IPS-18a (cell line): ENCODE data around the gene SLC6A20.
A peak's percentile ranks its signal among the peaks of the same experiment; 100 is the strongest.

ENCODE experiments used
- H3K27ac ChIP-seq: one replicate; pipeline ENCODE4 v1.5.1; 2013; ENCODE audit warnings: low read length
- H3K27me3 ChIP-seq: one replicate; pipeline ENCODE4 v1.6.1; 2013; ENCODE audit warnings: mild to moderate bottlenecking, low read length; ENCODE audit not compliant: control insufficient read depth, insufficient read depth
- H3K36me3 ChIP-seq: one replicate; pipeline ENCODE4 v1.6.1; 2013; ENCODE audit warnings: low read depth, low read length; ENCODE audit not compliant: control insufficient read depth
- H3K4me1 ChIP-seq: one replicate; pipeline ENCODE4 v1.6.1; 2013; ENCODE audit warnings: low read depth, low read length; ENCODE audit not compliant: control insufficient read depth
- H3K4me3 ChIP-seq: one replicate; pipeline ENCODE4 v1.5.1; 2013; ENCODE audit warnings: low read length
- H3K9ac ChIP-seq: one replicate; pipeline ENCODE4 v1.6.1; 2013; ENCODE audit warnings: mild to moderate bottlenecking, low read length, moderate library complexity
- H3K9me3 ChIP-seq: one replicate; pipeline ENCODE4 v1.6.1; 2013; ENCODE audit warnings: low read depth, low read length; ENCODE audit not compliant: control insufficient read depth

The SLC6A20 gene

DNA sequence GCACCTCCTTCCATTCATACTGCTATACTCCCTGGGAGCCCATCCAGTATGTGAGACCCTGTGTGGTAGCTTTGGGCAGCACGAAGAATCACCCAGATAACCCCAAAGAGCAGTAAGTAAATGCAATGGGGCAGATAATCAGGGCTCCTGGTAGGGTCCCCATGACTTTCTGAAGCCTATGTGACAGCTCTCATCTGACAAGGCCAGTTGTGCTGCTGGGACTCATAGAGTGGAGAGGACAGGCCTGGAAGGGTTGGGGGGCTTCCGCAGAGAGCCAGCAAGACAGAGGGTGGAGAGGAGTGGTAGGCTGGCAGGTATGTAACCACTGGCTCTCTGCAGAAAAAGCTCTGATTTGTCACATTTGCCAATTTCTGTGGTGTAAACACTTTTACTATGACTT lies 3.2 kb upstream of the SLC6A20 start:
- H3K36me3 ChIP-seq: no peaks in the 10 kb centered on the region
- H3K27ac ChIP-seq: no peak overlapping the region
- H3K27me3 ChIP-seq: peaks cover 44% of the 10 kb centered on the region
- H3K4me3 ChIP-seq: no peak overlapping the region
- no peak overlapping the region for H3K9ac ChIP-seq
- no peaks in the 10 kb centered on the region for H3K9me3 ChIP-seq
- peaks cover 2% of the 10 kb centered on the region for H3K4me1 ChIP-seq

- Histone ChIP-seq H3K9ac (no peak overlapping the region), H3K36me3 (no peaks in the 10 kb centered on the region), H3K4me3 (no peak overlapping the region), H3K9me3 (no peaks in the 10 kb centered on the region), H3K27ac (no peak overlapping the region), H3K27me3 (peaks cover 57% of the 10 kb centered on the region), H3K4me1 (peaks cover 2% of the 10 kb centered on the region)
Observed at GRCh38 chr3:45798034-45798433, 1.7 kb upstream of the SLC6A20 start.

- Histone ChIP-seq H3K4me1 (peaks cover 2% of the 10 kb centered on the region), H3K27me3 (peaks cover 63% of the 10 kb centered on the region), H3K9me3 (no peaks in the 10 kb centered on the region), H3K4me3 (peak overlapping the region; percentile 55), H3K36me3 (no peaks in the 10 kb centered on the region), H3K27ac (no peak overlapping the region), H3K9ac (no peak overlapping the region)
Observed at GRCh38 chr3:45796902-45797637, 734 bp upstream of the SLC6A20 start.

- H3K27ac ChIP-seq: no peak overlapping the region
- H3K36me3 ChIP-seq: no peaks in the 10 kb centered on the region
- H3K9me3 ChIP-seq: no peaks in the 10 kb centered on the region
- H3K4me1 ChIP-seq: peaks cover 2% of the 10 kb centered on the region
- H3K4me3 ChIP-seq: peak overlapping the region; percentile 55
- H3K27me3 ChIP-seq: peaks cover 63% of the 10 kb centered on the region
- H3K9ac ChIP-seq: no peak overlapping the region
Observed at GRCh38 chr3:45795509-45795881, 841 bp downstream of the SLC6A20 start.

GRCh38 chr3:45794660-45795059 lies 1.7 kb downstream of the SLC6A20 start:
- H3K4me1 ChIP-seq: peaks cover 2% of the 10 kb centered on the region
- H3K27me3 ChIP-seq: peaks cover 63% of the 10 kb centered on the region
- no peaks in the 10 kb centered on the region for H3K9me3 ChIP-seq
- H3K9ac ChIP-seq: no peak overlapping the region
- H3K4me3 ChIP-seq: no peak overlapping the region
- H3K27ac ChIP-seq: no peak overlapping the region
- no peaks in the 10 kb centered on the region for H3K36me3 ChIP-seq

DNA sequence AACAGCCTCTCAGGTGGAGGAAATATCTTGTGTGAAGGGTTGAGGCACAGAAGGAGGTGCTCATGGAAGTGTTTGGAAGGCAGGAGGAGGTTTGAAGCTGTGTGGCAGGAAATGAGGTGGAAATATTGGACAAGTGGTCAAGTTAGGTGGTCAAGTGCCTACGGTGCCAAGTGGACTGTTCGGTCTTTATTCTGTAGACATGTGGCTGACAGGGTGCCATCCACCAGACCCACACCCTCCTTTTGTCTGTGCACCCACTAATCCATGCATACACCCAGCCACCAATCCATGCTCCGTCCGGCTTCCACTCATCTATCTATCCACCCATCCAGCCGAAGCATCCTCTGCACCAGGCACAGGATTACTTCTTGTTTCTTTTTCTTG lies 2.2 kb downstream of the SLC6A20 start:
- Histone ChIP-seq H3K9ac (no peak overlapping the region), H3K9me3 (no peaks in the 10 kb centered on the region), H3K27ac (no peak overlapping the region), H3K4me1 (peaks cover 2% of the 10 kb centered on the region), H3K4me3 (no peak overlapping the region), H3K27me3 (peaks cover 63% of the 10 kb centered on the region), H3K36me3 (no peaks in the 10 kb centered on the region)

DNA sequence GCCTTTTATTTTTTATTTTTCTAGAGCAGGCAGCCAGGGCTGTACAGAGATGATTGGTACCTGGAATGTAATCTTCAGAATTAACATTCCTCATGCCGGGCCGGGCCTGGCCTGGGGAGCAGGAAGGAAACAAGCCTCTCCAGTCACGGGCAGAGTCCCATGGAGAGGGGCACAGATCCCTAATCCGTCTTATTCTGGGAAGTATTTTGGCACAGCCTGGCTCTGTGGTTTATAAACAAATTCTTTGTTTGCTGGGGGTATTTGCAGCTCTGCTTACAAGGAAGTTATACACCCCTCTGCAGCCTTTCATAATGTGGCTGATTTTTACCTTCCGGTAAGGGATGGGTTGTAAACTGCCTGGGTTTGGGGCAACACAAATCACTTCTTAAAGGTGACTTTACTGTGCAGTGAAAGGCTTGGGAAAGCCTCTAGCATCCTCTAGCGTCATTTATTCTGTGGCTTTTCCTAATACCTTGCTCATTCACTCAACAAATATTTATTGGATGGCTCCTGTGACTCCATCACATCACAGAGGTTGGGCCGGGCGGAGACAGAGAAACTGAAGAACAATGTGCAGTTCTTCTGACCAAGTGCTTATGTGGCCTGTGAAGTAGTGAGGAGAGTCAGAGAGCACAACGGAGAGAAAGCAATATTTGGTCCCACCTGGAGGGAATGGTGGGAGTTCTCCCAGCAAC lies 2.7 kb downstream of the SLC6A20 start:
- H3K9ac ChIP-seq: no peak overlapping the region
- H3K27ac ChIP-seq: no peak overlapping the region
- peaks cover 2% of the 10 kb centered on the region for H3K4me1 ChIP-seq
- H3K27me3 ChIP-seq: peaks cover 59% of the 10 kb centered on the region
- H3K36me3 ChIP-seq: no peaks in the 10 kb centered on the region
- no peaks in the 10 kb centered on the region for H3K9me3 ChIP-seq
- no peak overlapping the region for H3K4me3 ChIP-seq

DNA sequence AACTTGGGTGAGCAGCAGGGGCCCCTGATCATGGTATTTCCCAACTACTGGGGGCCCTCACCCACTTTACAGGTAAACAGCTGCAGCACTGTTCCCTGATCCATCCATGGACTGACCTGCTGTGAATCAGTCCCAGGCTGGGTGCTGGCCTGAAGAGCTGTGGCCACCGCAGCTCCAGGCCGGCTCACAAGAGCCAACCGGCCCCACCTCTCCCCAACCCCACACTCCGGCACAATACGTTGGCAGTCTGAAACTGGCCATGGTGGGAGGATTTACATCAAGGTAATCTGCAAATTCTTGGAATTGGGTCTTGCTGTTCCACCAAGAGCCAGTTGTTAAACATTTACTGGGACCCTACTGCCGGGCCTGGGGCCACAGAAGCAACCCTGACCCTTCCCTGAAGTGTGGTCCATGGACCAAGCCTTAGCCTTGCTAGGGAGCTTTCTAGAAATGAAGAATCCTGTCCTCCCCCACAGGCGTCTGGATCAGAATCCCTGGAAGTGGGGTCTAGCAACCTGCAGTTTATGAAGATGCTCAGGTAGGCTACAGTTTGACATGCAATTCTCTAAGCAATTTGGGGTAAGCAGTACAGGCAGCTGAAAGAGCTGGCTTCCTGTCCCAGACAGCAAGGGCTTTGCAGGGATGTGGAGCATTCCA lies 3.7 kb downstream of the SLC6A20 start:
- Histone ChIP-seq H3K36me3 (no peaks in the 10 kb centered on the region), H3K27me3 (peaks cover 49% of the 10 kb centered on the region), H3K4me3 (no peak overlapping the region), H3K9me3 (no peaks in the 10 kb centered on the region), H3K27ac (no peak overlapping the region), H3K9ac (no peak overlapping the region), H3K4me1 (peaks cover 2% of the 10 kb centered on the region)

DNA sequence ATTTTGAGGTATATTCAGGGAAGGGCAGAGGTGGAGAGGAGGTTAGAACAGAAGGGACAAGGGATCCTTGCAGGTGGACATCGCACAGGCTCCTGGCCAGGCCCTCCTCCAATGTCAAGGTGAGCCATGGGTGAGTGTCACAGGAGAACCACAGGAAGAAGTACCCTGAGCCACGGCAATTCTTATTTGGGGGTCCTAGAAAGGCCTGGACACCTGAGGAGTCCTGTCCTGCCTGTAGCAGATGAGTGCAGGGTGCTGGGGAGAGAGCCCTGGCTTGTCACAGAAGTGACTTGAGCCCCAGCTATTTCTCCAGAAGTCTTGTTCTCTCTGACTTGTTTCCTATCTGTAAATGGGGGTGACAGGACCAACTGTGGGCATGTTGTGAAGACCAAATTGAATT lies 4.3 kb downstream of the SLC6A20 start:
- H3K36me3 ChIP-seq: no peaks in the 10 kb centered on the region
- no peaks in the 10 kb centered on the region for H3K9me3 ChIP-seq
- H3K9ac ChIP-seq: no peak overlapping the region
- no peak overlapping the region for H3K27ac ChIP-seq
- H3K4me1 ChIP-seq: peaks cover 2% of the 10 kb centered on the region
- no peak overlapping the region for H3K4me3 ChIP-seq
- peaks cover 43% of the 10 kb centered on the region for H3K27me3 ChIP-seq

DNA sequence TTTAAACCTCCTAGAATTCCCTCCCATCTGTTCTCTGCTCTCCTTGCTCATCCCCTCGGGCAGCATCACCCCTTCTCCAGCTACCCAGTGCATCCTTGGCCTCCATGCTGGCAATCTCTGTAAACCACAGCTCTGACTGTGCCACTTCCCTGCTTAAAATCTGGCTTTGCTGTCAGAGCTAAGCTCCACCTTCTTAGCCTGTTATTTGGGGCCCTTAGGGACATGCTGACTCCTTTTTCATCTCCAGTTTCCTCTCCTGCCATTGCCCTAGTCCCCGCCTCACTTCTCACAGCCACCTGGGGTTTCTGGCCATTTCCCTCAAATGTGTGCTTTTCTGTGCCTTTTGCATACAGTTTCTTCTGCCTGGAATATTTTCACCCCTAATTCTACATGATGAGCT lies 5.7 kb downstream of the SLC6A20 start:
- Histone ChIP-seq H3K36me3 (no peaks in the 10 kb centered on the region), H3K27ac (no peak overlapping the region), H3K4me1 (no peaks in the 10 kb centered on the region), H3K4me3 (no peak overlapping the region), H3K9me3 (no peaks in the 10 kb centered on the region), H3K27me3 (peaks cover 29% of the 10 kb centered on the region), H3K9ac (no peak overlapping the region)

DNA sequence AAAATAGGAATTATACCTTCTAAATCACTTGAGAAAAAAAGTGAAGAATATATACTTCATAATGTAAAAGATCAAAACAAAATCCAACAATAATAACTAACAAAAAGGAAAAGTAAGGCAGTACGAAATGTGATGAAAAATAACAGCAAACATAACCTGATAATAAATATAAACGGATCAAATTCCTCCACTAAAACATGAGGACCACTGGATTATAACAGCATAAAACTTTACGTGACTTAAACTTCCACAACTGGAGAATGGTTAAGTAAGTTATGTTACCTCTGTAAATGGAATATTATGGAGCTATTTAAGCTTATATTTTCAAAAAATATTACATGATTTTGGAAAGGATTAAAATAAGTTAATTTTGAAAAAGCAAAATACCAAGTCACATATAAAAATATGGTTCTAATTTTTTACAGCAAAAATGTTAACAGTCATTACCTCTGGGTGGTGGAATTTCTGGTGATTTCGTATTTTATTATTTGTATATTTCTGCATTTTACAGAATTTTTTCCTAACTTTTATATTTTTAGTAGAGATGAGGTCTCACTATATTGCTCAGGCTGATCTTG lies 7.0 kb downstream of the SLC6A20 start:
- Histone ChIP-seq H3K4me1 (no peaks in the 10 kb centered on the region), H3K27ac (no peak overlapping the region), H3K4me3 (no peak overlapping the region), H3K36me3 (no peaks in the 10 kb centered on the region), H3K9me3 (no peaks in the 10 kb centered on the region), H3K9ac (no peak overlapping the region), H3K27me3 (peaks cover 16% of the 10 kb centered on the region)
